Measurements from ENCODE around the gene PPP2R3A.

DNA sequence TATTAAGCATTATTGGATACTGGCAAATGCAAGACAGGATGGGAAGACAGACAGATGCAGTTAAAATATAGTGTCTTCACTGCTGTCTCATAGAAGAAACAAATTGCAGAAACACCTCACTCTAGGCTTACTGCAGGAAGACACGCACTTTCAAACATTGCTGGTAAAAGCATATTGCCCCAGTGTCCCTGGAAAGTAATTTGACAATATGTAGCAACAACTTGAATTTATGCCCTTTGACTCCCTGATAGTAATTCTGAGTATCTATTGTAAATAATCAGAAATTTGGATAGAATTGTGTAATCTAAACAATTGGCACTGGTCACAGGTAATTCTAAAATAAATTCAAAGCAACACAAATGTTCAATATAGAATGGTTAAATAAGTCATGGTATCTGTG, 168.6 kb downstream of the PPP2R3A start:
- TF ChIP-seq, protein P1, sequence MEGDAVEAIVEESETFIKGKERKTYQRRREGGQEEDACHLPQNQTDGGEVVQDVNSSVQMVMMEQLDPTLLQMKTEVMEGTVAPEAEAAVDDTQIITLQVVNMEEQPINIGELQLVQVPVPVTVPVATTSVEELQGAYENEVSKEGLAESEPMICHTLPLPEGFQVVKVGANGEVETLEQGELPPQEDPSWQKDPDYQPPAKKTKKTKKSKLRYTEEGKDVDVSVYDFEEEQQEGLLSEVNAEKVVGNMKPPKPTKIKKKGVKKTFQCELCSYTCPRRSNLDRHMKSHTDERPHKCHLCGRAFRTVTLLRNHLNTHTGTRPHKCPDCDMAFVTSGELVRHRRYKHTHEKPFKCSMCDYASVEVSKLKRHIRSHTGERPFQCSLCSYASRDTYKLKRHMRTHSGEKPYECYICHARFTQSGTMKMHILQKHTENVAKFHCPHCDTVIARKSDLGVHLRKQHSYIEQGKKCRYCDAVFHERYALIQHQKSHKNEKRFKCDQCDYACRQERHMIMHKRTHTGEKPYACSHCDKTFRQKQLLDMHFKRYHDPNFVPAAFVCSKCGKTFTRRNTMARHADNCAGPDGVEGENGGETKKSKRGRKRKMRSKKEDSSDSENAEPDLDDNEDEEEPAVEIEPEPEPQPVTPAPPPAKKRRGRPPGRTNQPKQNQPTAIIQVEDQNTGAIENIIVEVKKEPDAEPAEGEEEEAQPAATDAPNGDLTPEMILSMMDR (IDR thresholded peaks at IDR 0.05): no peak
- no peak for TF ChIP-seq POLR2A (IDR thresholded peaks at IDR 0.05)

Data from ovary (tissue), 3 donors.